Lower lobe of right lung (tissue), 2 donors: ENCODE measurements around the gene MSI2. TPM values are rescaled to one million over a fixed set of nuclear protein-coding genes. Genes with fewer than 3 reads are reported as not detected.

ENCODE experiments used
- ATAC-seq, 2 donors: fragments of 200-7000 bp; cut with Tn5 transposase; one replicate each; pipeline ENCODE4 v1.9.1; 2020 to 2022; ENCODE audit warnings: mild to moderate bottlenecking in 2 of 2, moderate library complexity in 2 of 2
- DNase-seq: peaks from one replicate; pipeline ENCODE4 v3.0.0-alpha.2; 2020
- H3K27ac ChIP-seq: fragments of 200-600 bp; one replicate; pipeline ENCODE4 v1.8.0; 2022
- H3K27me3 ChIP-seq: fragments of 200-600 bp; one replicate; pipeline ENCODE4 v1.8.0; 2022; ENCODE audit warnings: low read depth
- H3K36me3 ChIP-seq: fragments of 200-600 bp; one replicate; pipeline ENCODE4 v1.8.0; 2022; ENCODE audit warnings: mild to moderate bottlenecking
- H3K4me1 ChIP-seq: fragments of 200-600 bp; one replicate; pipeline ENCODE4 v1.8.0; 2022
- H3K4me3 ChIP-seq: fragments of 200-600 bp; one replicate; pipeline ENCODE4 v1.8.0; 2022; ENCODE audit warnings: mild to moderate bottlenecking
- H3K9me3 ChIP-seq: fragments of 200-600 bp; one replicate; pipeline ENCODE4 v1.8.0; 2022
- CTCF ChIP-seq: fragments of 200-600 bp; IDR thresholded peaks from one replicate; pipeline ENCODE4 v1.8.0; 2022; ENCODE audit warnings: antibody characterized with exemption, mild to moderate bottlenecking
- intact Hi-C: fragments of 100-400 bp; cut with DNase I; formaldehyde crosslinking; loops from one replicate; pipeline ENCODE4 v1.11.0; 2022
- total RNA-seq: library from RNA; stranded (reverse); fragmentation: NEBNext Ultra II Directional; extraction: Animal tissue kit (Norgen Biotek cat#: 25700); gene quantifications from one replicate; pipeline ENCODE4 v1.2.1, GENCODE V29; 2021
- donor health status: DM: no; HTN: yes; CAD: no; lungs with severe emphysema.

The MSI2 gene
- total RNA-seq, 1 donor from 2014 or later: 43.9 TPM

- TF ChIP-seq CTCF: no peak
- Histone ChIP-seq H3K36me3 (peaks cover 51% of the 10 kb centered on the region), H3K9me3 (no peaks in the 10 kb centered on the region), H3K4me3 (no peak overlapping the region), H3K4me1 (peaks cover 2% of the 10 kb centered on the region), H3K27ac (no peak overlapping the region), H3K27me3 (no peaks in the 10 kb centered on the region)
- ATAC-seq (no peak), DNase-seq (no peak)
- intact Hi-C loops: no loop called here
These were observed 7.9 kb downstream of the MSI2 start for GRCh38 chr17:57264250-57264649.

GRCh38 chr17:57264776-57265175 is 8.5 kb downstream of the MSI2 start:
- intact Hi-C loops: no loop called here
- H3K9me3 ChIP-seq: no peaks in the 10 kb centered on the region
- H3K27ac ChIP-seq: no peak overlapping the region
- peaks cover 53% of the 10 kb centered on the region for H3K36me3 ChIP-seq
- no peak for ATAC-seq
- no peaks in the 10 kb centered on the region for H3K27me3 ChIP-seq
- no peak for DNase-seq
- H3K4me3 ChIP-seq: no peak overlapping the region
- no peaks in the 10 kb centered on the region for H3K4me1 ChIP-seq
- TF ChIP-seq CTCF: no peak

- ATAC-seq (no peak), DNase-seq (no peak)
- intact Hi-C loops: no loop called here
- H3K27ac ChIP-seq: no peak overlapping the region
- H3K4me3 ChIP-seq: no peak overlapping the region
- H3K4me1 ChIP-seq: no peaks in the 10 kb centered on the region
- peaks cover 58% of the 10 kb centered on the region for H3K36me3 ChIP-seq
- TF ChIP-seq CTCF: no peak
- no peaks in the 10 kb centered on the region for H3K27me3 ChIP-seq
- H3K9me3 ChIP-seq: no peaks in the 10 kb centered on the region
These were observed 10.6 kb downstream of the MSI2 start for GRCh38 chr17:57266902-57267311.

- Histone ChIP-seq H3K9me3 (no peaks in the 10 kb centered on the region), H3K36me3 (peaks cover 47% of the 10 kb centered on the region), H3K4me3 (no peak overlapping the region), H3K27me3 (no peaks in the 10 kb centered on the region), H3K27ac (no peak overlapping the region), H3K4me1 (no peaks in the 10 kb centered on the region)
- intact Hi-C loops: no loop called here
- DNase-seq (no peak), ATAC-seq (no peak)
- TF ChIP-seq CTCF: no peak
These were observed 11.9 kb downstream of the MSI2 start for GRCh38 chr17:57268181-57268580.

- H3K9me3 ChIP-seq: no peaks in the 10 kb centered on the region
- ATAC-seq (no peak), DNase-seq (no peak)
- H3K4me3 ChIP-seq: no peak overlapping the region
- TF ChIP-seq CTCF: no peak
- H3K27ac ChIP-seq: no peak overlapping the region
- H3K4me1 ChIP-seq: no peaks in the 10 kb centered on the region
- intact Hi-C loops: no loop called here
- no peaks in the 10 kb centered on the region for H3K27me3 ChIP-seq
- H3K36me3 ChIP-seq: peaks cover 45% of the 10 kb centered on the region
These were observed 12.7 kb downstream of the MSI2 start for GRCh38 chr17:57269052-57269451.
